DMS 273 treated with DMSO at 0.1 percent for 48 hours (cell line): ENCODE data around the gene FAT2.

Experiments
- DNase-seq: peaks from one replicate; lab custom pipeline; 2025; lab: John Stamatoyannopoulos, UW

The FAT2 gene, protein sequence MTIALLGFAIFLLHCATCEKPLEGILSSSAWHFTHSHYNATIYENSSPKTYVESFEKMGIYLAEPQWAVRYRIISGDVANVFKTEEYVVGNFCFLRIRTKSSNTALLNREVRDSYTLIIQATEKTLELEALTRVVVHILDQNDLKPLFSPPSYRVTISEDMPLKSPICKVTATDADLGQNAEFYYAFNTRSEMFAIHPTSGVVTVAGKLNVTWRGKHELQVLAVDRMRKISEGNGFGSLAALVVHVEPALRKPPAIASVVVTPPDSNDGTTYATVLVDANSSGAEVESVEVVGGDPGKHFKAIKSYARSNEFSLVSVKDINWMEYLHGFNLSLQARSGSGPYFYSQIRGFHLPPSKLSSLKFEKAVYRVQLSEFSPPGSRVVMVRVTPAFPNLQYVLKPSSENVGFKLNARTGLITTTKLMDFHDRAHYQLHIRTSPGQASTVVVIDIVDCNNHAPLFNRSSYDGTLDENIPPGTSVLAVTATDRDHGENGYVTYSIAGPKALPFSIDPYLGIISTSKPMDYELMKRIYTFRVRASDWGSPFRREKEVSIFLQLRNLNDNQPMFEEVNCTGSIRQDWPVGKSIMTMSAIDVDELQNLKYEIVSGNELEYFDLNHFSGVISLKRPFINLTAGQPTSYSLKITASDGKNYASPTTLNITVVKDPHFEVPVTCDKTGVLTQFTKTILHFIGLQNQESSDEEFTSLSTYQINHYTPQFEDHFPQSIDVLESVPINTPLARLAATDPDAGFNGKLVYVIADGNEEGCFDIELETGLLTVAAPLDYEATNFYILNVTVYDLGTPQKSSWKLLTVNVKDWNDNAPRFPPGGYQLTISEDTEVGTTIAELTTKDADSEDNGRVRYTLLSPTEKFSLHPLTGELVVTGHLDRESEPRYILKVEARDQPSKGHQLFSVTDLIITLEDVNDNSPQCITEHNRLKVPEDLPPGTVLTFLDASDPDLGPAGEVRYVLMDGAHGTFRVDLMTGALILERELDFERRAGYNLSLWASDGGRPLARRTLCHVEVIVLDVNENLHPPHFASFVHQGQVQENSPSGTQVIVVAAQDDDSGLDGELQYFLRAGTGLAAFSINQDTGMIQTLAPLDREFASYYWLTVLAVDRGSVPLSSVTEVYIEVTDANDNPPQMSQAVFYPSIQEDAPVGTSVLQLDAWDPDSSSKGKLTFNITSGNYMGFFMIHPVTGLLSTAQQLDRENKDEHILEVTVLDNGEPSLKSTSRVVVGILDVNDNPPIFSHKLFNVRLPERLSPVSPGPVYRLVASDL (N-terminal part only)

DNA sequence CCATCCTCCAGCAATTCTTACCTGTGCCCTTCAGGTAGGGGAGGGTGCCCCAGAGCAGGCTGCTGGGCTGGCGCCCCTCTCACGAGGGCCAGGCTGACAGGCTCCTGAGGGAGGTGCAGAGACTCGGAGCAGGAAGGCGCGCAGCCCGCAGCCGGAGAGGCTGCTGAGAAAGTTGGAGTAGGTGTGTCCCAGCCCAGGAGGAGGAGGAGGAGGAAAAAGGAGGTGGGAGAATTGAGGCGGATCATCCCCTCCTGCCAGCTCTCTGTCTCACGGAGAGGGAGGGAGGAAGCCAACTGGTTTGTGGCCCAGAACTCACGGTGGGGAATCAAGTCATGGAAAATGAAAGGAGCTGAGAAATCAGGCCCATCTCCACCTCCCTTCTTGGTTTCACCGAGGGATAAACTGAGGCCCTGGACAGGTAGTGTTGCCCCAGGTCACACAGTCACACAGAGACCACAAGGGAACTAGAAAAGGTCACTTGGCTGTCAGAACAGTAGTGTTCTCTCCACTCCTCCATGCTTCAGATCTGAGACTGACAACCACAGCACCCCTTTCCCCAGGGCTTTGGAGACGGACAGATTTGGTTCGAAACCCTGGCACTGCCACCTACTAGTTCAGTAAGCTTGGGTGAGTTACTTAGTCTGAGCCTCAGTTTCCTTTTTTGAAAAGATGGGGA, at the start of gene FAT2:
Gene FAT2, minus strand, starts transcription at position 188 of the 676 bp plus-strand sequence. CDS start 22,400 bp downstream, outside the sequence.
- DNase-seq = no peak

DNA sequence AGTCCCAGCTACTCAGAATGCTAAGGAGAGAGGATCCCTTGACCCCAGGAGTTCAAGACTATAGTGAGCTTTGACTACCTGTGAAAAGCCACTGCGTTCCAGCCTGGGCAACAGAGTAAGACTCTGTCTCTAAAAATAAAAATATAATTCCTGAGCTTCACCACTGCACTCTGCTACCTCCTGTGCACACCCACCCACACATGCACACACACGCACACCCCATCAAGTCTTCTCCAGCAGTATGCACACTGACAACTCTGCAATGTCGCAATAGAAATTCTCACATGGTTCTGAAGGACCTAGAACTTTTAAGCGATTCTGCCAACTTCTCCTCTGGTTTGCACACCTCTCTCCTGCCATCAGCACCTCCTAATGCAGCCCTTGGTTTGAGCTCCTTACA, 47.5 kb upstream of the FAT2 start:
- no peak for DNase-seq

DNA sequence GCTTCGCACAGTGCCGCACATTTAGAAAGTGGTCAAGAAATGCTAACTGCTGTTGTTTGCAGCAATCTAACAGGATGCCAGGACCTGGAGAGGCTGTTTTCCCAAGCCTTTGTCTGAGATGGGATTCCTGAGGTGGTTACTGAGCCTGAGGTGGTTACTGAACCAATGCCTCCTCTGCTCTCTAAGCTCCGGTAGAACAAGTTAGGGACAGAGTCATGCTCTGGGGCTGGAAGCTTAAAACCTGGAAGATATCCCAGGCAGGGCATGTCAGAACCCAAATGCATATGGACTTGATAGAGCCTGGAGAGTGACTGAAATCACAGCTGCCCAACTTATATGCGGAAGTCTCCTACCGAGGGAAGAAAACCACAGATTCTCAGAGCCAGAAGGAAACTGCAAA, 46.5 kb upstream of the FAT2 start:
- no peak for DNase-seq

DNA sequence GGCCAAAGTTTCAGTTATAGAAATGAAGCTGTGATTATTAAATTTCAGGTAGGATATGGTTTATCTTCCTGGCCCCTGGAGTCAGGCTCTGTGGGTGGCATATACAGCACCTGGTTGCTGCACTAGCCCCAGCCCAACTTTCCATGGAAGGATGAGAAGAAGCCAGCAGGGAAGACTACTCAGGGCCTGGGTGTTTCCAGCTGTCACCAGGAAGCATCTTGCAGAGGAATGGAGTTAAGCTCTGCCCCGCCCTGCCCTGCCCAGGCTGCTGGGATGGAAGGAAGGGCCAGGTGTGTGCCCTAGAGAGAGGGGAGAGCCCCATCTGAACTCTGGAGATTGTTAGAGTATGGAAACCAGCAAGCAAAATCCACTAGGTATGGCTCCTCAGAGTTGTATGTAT, 42.8 kb upstream of the FAT2 start:
- no peak for DNase-seq

DNA sequence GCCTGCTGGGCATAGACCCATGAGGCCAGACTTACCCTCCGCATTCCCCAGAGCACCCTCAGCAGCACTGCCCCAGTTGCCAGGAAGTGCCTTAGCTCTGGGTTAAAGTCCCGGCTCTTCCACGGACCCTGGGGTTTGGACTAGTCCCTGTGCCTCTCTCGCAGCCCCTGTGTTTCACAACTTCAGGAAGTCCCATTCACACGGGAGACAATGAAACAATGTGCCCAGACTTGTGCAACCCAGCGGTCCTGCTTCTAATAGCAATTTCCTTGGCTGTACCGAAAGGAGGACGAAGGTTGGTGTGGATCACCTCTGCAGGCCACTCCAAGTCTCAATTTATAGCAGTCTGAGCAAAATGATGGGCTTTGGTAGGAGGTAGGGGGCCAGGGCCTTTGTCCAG, 41.8 kb upstream of the FAT2 start:
- no peak for DNase-seq

DNA sequence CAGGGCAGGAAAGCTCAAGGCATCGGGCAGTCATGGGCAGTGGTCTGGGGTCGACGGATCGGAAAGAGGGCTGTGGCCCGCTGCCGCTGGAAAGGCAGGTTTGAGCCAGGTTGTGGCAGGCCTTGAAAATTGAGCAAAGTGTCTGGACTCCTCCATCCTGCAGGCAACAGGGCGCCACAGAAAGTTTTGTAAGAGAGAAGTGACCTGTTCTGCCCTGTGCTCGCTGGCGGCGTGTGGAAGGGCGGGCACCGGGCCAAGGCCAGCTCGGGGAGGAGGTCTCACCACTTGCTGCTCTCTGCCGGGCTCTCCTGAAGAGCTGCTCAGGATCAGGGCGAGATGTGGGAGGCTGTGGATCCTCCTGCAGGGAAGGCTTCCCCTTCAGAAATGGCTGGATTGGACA, 41.4 kb upstream of the FAT2 start:
- DNase-seq = no peak

DNA sequence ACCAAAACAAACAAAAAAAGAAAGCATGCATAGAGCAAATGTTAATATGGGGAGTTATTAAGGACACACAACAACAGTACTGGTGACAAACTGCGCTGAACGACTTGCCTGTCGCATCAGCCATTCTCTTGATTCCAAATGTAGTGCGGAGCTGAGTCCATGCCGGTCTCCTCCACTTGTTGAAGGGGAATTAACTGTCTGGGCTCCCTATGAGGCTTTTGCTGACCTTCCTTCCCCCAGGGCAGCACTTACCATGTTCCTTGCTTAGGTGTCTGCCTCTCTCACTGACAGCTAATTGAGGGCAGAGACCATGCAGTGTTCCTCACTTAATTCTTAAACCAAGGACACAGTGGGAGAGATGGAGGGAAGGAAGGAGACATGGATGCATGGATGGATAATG, 40.8 kb upstream of the FAT2 start:
- DNase-seq = no peak

DNA sequence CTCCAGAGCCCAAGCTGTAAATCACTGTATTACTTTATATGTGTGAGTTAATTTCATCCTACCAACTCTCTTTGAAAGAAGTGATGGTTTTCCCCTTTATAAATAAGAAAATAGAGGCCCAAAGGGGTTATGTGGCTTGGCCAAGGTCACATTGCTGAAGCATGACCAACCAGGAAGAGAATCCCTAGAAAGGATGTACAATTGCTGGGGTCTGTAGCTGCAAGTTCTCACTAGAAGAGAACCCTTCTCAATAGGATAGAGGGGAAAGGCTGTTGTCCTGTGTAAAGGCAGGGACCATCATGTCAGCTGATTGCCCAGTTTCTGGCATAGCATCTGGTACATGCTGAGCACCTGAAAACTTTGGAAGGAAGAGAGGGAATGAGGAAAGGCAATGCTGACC, 39.0 kb upstream of the FAT2 start:
- DNase-seq = no peak

DNA sequence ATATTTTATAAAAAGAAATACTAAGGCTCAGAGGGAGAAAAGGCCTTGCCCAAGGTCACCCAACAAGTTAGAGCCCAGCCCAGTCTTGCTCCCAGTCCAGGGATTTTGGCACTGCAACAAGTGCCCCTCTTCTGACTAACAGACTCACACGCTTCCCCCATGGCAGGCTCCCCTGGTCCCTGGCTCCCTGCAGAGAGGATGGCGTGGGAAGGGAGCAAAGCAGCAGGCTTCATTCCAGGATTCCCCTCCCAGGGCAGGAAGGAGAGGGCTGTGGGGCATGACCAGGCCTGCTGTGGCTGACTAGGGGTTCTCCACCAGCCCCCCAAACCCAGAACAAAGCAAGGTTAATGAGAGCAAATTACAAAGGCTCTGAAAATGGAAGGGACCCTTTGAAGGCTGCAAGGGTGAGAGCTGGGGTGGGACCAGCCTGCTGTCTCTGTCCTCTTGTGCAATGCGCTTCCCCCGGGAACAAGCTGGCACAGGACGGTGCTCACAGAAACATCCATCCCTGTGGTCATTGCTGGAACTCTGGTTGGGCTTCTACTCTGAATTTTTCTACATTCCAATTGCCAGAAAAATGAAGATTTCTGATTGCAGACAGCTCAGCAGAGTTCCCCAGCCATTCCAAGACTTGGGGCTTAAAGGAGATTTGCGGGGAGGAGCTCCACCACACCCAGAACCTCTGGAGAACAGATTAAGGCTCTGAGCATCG, 37.1 kb upstream of the FAT2 start:
- no peak for DNase-seq

DNA sequence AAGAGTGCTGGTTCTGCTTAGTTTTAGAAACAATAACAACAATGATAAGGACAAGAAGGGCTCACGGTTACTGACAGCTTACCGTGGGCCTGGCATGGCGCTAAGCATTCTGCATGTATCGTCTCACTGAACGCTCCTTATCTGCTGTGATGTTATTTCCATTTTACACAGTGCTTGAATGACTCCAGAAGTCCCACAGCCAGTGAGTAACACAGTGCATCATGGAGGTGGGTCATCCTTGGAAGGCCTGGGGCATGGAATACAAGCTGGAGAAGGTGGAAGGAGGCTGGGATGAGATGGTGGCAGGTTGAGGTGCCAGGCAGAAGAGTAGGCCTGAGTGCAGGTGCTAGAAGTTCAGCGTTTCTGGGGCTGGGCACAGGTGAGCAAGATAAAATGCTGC, 36.5 kb upstream of the FAT2 start:
- no peak for DNase-seq

DNA sequence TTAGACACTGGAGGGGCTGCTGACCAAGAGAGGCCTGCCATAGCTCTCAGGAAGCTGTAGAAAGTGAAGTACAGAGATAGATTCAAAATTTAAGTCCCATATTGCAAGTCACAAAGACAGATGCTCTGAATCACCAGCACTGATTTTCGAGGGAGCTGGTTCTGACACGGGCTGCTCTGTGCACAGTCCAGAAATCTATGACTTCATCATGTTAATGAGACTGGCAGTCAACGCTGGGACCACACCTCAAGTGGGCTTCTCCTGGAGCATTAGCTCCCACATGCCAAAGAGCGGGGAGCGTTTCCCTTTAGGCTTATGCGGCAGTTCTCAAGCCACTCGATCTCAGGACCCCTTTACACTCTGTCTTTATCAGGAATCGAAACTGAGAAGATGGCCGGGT, 34.2 kb upstream of the FAT2 start:
- DNase-seq = no peak

DNA sequence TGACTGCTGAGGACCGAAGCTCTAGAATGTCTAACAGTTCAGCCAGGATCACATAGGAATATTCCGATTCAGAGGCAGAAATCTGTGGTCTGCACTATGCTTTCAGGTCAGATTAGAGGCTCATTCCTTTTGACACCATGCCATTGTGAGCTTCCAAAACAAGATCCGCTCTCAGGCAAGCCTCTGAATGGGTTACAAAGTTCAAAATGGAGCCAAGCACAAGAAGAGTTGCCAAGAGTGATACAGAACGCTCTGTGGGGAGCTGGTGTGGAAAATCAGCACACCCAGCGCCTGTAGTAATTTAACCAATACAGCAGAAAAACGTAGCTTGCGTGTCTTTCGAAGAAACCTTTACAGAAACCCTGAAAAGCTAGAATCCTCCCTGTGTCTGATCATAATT, 33.3 kb upstream of the FAT2 start:
- no peak for DNase-seq

DNA sequence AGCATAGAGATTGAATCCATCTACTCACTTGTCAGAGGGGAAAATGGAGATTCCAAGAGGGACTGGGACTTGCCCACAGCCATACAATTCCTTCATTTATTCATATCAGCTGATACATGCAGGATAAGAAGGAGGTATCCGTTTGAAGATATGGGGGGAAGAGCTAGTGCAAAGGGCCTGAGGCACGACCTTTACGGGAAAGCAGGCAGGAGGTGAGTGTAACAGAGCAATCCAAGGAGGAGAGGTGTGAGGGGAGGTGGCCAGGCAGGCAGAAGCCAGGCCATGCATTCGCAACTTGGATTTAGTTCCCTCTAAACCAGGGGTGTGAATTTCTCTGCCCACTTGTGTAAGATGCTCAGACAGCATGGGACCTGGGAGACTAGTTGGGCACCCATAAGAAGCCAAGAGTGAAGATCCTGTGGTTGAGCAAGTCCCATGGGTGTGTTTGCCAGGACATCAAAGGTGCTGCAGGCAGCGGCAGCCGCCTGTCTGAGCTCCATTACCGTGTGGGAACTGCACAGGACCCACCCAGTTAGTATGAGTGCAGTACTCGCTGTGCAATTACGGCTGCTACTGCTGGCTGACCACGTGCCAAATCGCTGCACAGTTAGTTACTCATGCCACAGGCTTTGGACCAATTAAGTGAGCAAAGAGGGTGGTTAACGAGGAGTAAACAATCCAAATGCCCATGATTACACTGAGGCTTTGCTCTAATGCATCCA, 31.4 kb upstream of the FAT2 start:
- DNase-seq = no peak

DNA sequence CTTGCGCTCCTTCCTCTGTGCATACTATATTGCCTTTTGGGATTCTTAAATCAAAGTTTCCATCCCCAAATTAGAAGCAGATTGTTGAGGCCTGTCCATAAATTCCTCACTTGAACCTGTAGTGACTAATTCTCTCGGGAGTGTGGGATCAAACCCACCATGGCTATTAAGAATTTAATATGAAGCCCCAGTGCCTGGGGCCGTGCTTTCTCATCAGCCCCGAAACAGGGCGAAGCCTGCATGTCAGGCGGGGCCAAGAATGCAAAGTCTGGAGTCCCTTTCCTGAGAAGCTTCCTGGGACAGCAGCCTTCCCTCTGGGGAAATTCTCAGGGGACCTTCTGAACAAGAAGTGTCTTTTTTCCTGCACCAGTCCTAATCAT, 29.3 kb upstream of the FAT2 start:
- DNase-seq = no peak

DNA sequence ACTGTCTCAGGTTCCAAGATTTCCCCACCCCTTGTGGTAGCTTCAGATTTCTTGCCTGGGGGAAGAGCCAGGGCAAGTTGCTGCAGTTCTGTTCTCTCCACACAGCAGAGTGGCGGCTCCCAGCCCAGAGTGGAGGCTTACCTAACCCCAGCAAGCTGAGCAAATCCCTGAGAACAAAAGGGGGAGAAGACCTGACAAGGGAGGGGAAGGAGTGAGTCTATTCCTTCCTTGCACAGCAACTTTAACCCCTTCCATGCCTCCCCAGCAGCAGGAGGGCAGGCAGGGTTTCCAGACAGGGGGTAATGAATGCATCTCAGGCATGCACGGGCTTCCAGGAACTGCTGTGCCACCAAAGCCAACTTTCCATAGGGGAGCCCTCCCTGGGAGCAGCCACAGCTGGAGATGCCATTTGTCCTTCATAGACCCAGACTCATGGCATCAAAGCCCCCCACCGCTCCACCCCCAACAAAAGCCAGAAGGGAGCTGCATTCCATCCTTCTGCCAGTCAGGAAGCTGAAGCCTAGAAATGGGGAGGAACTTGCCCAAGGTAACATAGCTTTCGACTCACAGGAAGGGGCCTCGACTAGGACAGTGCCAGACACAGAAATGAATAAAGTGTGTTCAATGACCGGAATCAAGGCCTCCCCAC, 28.8 kb upstream of the FAT2 start:
- no peak for DNase-seq

DNA sequence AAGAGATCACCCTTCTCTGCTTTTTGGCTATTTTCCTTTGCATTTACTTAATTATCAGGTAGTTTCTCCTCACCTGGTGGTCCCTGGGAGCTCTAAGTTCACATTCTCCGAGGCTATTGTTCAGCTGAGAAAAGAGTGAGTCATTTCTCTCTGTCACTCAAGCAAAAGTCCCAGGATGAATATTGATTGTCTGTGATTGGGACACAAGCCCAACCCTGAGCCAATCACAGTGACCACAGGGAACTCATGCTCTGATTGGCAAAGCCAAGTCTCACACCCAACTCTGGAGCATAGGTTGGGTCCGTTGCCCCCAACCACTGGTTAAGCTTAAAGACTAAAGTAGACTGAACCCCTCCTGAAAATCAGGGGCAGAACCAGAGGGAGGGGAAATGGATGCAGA, 27.8 kb upstream of the FAT2 start:
- no peak for DNase-seq

DNA sequence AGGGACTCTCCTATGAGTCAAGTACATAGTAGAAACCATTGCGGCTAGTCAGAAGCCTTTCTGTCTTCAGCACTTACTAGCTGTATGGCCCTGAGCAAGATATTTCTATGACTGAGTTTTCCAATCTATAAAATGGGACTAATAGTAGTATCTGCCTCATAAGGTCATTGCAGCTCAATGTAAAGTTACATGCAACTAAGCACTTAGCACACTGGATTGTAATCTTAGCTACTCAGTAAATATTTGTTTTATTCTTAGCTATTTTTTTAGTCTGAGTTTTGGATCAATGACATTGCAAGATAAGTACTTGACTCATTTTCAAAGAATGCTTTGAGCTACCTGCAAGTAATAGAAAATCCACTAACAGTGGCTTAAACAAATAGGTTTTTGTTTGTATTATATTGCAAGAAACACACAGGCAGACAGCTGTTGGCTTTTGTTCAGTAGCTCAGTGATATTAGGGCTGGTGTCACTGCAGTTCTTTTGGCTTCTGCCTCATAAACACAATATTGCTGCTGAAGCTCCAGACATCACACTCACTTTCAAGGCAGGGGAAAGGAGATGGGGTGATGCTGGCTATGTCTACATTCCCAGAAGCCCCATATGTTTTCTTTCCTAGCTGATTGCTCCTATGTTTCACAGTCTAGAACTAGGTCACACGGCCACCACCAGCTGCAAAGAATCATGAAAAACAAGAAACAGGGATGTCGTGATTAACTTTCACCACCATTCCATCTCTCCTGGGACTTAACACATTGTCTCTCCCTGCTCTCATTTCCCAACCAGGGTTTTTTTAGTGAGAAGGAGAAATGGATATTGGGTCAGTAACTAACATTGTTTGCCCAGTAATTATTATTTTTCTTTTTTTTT, 26.9 kb upstream of the FAT2 start:
- no peak for DNase-seq

DNA sequence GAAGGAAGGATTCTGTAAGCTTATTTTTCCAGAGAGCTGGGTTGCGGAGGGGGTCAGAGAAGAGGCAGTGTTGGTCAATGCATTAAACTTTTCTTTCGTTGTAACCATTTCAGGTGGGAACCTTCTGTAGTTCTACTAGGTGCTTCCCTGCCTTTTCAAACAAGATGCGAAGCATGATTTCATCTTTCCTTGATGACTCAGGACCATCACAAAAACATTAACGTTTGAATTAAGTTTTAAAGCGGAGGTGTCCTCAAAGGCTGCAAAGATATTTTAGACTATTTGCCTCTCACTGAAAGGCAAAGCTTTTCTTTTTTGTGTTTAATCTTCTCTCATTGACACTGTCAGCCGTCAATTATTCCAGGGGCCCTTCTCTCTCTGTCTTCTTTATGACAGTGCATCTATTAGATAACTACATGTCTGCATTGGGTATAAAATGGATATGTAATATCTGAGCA, 26.3 kb upstream of the FAT2 start:
- no peak for DNase-seq

DNA sequence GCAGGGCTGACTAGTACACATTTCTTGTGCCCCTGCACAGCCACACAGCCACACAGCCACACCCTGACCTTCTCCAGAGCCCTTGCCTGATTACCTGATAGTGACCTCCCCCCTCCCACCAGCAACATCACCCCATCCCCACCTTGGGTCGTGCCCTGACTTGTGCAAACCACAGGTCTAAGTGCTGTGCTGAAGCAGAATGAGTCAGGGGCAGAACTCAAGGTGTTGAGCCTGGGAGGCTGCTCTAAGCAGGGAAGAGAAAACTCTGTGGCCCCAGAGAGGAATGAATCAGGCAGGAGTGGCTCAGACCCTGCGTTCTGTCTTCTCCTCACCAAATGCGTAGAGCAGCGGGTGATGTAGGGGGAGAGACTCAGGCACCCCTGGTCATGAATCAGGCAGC, 24.3 kb upstream of the FAT2 start:
- DNase-seq = no peak
